K562 (cell line): Measurements from ENCODE around the gene ETS2. TPM values are rescaled to one million over a fixed set of nuclear protein-coding genes. Genes with fewer than 3 reads are reported as not detected.

Source experiments
- ARHGAP35 ChIP-seq: fragments of 450-650 bp; IDR thresholded peaks from 2 replicates; pipeline ENCODE4 v1.6.1; 2018; ENCODE audit not compliant: partially characterized antibody
- CBX2 ChIP-seq: fragments of 200-600 bp; sonication (generic); IDR thresholded peaks from one replicate; pipeline ENCODE4 v1.6.1; 2012; ENCODE audit warnings: mild to moderate bottlenecking, low read length, inconsistent platforms; ENCODE audit not compliant: insufficient read depth, poor library complexity, severe bottlenecking
- CREB1 ChIP-seq, 2 experiments: sonication (generic) in 1 of 2; formaldehyde crosslinking in 1 of 2; IDR thresholded peaks; 2 replicates each; pipeline versions ENCODE4 v1.6.1 to v1.8.0; 2012 to 2022; ENCODE audit warnings: inconsistent platforms in 1 of 2, mild to moderate bottlenecking in 1 of 2, missing genetic modification reagents in 1 of 2, moderate library complexity in 1 of 2
- CREM ChIP-seq: IDR thresholded peaks from 2 replicates; pipeline ENCODE4 v1.6.1; 2014; ENCODE audit warnings: antibody characterized with exemption, low read depth
- DDX20 ChIP-seq: fragments of 450-650 bp; IDR thresholded peaks from 2 replicates; pipeline ENCODE4 v1.6.1; 2016; ENCODE audit warnings: missing genetic modification characterization, low read depth, mild to moderate bottlenecking, missing compliant biosample characterization, moderate library complexity
- ETV1 ChIP-seq: fragments of 450-650 bp; conservative IDR thresholded peaks from 2 replicates; pipeline ENCODE4 v1.6.1; 2016; ENCODE audit warnings: missing genetic modification characterization, control low read depth, low read depth, missing compliant biosample characterization
- HDAC2 ChIP-seq: fragments of 450-650 bp; IDR thresholded peaks from 2 replicates; pipeline ENCODE4 v1.6.1; 2016; ENCODE audit warnings: mild to moderate bottlenecking
- HDAC8 ChIP-seq: fragments of 450-650 bp; IDR thresholded peaks from 2 replicates; pipeline ENCODE4 v1.6.1; 2016; ENCODE audit warnings: mild to moderate bottlenecking, missing genetic modification characterization, moderate library complexity, missing compliant biosample characterization
- MBD2 ChIP-seq: sonication (generic); IDR thresholded peaks from 2 replicates; pipeline ENCODE4 v1.6.1; 2016; ENCODE audit warnings: low read depth, borderline replicate concordance
- SIN3A ChIP-seq, 2 experiments: fragments of 150-350 bp in 1 of 2; IDR thresholded peaks; 2 replicates each; pipeline ENCODE4 v1.6.1; 2011 to 2016; ENCODE audit warnings: borderline replicate concordance in 2 of 2, low read depth in 2 of 2, low read length in 2 of 2, mild to moderate bottlenecking in 2 of 2, moderate library complexity in 2 of 2; ENCODE audit not compliant: control insufficient read depth in 1 of 2
- SMAD1 ChIP-seq: fragments of 150-350 bp; IDR thresholded peaks from 2 replicates; pipeline ENCODE4 v1.6.1; 2014; ENCODE audit warnings: low read length, low read depth; ENCODE audit not compliant: partially characterized antibody
- ZFPM2 ChIP-seq: fragments of 250-450 bp; sonication (Bioruptor Pico); IDR thresholded peaks from 2 replicates; pipeline ENCODE4 v1.5.1; 2022; ENCODE audit warnings: mild to moderate bottlenecking
- ZNF133 ChIP-seq: fragments of 250-450 bp; sonication (Bioruptor Pico); IDR thresholded peaks from 2 replicates; pipeline ENCODE4 v1.4.0; 2020; ENCODE audit warnings: mild to moderate bottlenecking
- ZNF197 ChIP-seq: fragments of 200-800 bp; sonication (Bioruptor generic); IDR thresholded peaks from 2 replicates; pipeline ENCODE4 v1.6.1; 2016; ENCODE audit warnings: low read depth, missing genetic modification characterization, missing compliant biosample characterization
- polyA plus RNA-seq, 8 experiments: library from polyadenylated mRNA; depleted of rRNA in 4 of 8; stranded (reverse) in 5 of 8; unstranded in 3 of 8; fragments of >200 nt; fragmentation: Nextera tagmentation in 2 of 8; fragmentation: Illumina TruSeq in 1 of 8; extraction: Ambion mirVana in 2 of 8; extraction: Trizol in 1 of 8; gene quantifications; 2 replicates each; pipeline versions ENCODE4 v1.2.1 to v1.2.3, GENCODE V29; 2011 to 2014; ENCODE audit warnings: inconsistent platforms in 1 of 8, missing spikeins in 1 of 8
- total RNA-seq, 7 experiments: library from RNA; depleted of rRNA in 6 of 7; stranded (reverse); fragments of >200 nt in 6 of 7; fragmentation: Illumina TruSeq in 2 of 7; extraction: Trizol in 2 of 7; gene quantifications; 2 replicates each; pipeline versions ENCODE4 v1.2.1 to v1.2.3, GENCODE V29; 2011 to 2021; ENCODE audit warnings: low replicate concordance in 1 of 7
- TF ChIP-seq, protein P1 (sequence below): fragments of 250-450 bp; sonication (Bioruptor Pico); IDR thresholded peaks from 2 replicates; pipeline ENCODE4 v1.5.1; 2021; ENCODE audit warnings: mild to moderate bottlenecking
- TF ChIP-seq, protein P2 (sequence below): fragments of 450-650 bp; IDR thresholded peaks from 2 replicates; pipeline ENCODE4 v1.6.1; 2016; ENCODE audit warnings: antibody characterized with exemption
- TF ChIP-seq, protein P3 (sequence below): fragments of 200-800 bp; sonication (Bioruptor generic); IDR thresholded peaks from 2 replicates; pipeline ENCODE4 v1.6.1; 2017; ENCODE audit warnings: missing genetic modification characterization, missing compliant biosample characterization
- TF ChIP-seq, protein P4 (sequence below), 2 experiments: fragments of 200-800 bp in 1 of 2; sonication (Bioruptor generic) in 1 of 2; sonication (generic) in 1 of 2; formaldehyde crosslinking in 1 of 2; IDR thresholded peaks in 1 of 2; conservative IDR thresholded peaks in 1 of 2; 2 replicates each; pipeline versions ENCODE4 v1.5.0 to v1.6.1; 2016 to 2020; ENCODE audit warnings: missing compliant biosample characterization in 1 of 2, missing genetic modification characterization in 1 of 2, missing genetic modification reagents in 1 of 2

The ETS2 gene
- total and polyA plus RNA-seq, 9 of the 15 experiments (the other 6 are each of a cell fraction or from before 2014, with no cell fraction given): 1.7 to 24.4 (median 12.2) TPM

DNA sequence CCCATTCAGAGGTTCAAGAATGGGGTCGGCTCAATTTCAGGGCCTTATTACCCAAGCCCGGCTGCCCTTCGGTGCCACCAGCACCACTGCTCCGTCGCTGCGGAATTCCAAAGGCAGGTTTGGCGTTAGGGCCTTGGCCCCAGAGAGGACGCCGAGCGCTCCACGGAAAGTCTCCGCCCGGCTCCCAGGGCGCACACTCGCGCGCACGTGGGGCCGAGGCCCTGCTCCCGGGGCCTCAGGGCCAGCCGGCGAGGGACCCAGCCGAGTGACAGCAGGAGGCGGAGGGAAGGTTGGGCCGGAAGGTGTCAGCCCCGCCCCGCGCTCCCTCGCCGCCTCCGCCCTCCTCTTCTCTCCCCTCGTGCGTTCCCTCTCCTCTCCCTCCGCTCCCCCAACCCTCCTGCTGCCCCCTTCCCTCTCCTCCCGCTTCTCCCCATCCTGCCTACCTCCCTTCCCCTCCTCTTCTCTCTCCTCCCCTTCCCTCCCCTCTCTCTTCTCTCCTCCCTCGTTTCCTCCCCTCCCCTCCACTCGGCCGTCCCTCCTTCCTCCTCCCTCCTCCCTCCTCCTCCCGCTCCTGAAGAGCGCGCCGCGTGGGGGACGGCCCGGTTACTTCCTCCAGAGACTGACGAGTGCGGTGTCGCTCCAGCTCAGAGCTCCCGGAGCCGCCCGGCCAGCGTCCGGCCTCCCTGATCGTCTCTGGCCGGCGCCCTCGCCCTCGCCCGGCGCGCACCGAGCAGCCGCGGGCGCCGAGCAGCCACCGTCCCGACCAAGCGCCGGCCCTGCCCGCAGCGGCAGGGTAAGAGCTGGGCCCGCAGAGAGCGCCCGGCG is at the start of gene ETS2 (continued):
- TF ChIP-seq, protein P1, sequence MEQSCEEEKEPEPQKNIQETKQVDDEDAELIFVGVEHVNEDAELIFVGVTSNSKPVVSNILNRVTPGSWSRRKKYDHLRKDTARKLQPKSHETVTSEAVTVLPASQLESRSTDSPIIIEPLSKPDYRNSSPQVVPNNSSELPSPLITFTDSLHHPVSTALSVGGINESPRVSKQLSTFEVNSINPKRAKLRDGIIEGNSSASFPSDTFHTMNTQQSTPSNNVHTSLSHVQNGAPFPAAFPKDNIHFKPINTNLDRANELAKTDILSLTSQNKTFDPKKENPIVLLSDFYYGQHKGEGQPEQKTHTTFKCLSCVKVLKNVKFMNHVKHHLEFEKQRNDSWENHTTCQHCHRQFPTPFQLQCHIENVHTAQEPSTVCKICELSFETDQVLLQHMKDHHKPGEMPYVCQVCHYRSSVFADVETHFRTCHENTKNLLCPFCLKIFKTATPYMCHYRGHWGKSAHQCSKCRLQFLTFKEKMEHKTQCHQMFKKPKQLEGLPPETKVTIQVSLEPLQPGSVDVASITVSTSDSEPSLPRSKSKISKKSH (CRISPR knock-in tag): no peak
- TF ChIP-seq ZNF133 (CRISPR knock-in tag): 0 out of 2 replicates have a peak, but pooled peaks have one; percentile 46
- TF ChIP-seq CBX2: no peak
- peak; percentile 88 for TF ChIP-seq HDAC8 (tag)
- TF ChIP-seq, protein P2, sequence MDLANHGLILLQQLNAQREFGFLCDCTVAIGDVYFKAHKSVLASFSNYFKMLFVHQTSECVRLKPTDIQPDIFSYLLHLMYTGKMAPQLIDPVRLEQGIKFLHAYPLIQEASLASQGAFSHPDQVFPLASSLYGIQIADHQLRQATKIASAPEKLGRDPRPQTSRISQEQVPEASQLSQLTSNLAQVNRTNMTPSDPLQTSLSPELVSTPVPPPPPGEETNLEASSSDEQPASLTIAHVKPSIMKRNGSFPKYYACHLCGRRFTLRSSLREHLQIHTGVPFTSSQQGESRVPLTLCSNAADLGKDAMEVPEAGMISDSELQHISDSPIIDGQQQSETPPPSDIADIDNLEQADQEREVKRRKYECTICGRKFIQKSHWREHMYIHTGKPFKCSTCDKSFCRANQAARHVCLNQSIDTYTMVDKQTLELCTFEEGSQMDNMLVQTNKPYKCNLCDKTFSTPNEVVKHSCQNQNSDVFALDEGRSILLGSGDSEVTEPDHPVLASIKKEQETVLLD: peak; percentile 62; the same call in 1 of the 2 replicates
- peak; percentile 48 for TF ChIP-seq CREM
- no peak for TF ChIP-seq ZFPM2 (CRISPR knock-in tag)
- no peak for TF ChIP-seq DDX20 (tag)
- TF ChIP-seq, protein P3, sequence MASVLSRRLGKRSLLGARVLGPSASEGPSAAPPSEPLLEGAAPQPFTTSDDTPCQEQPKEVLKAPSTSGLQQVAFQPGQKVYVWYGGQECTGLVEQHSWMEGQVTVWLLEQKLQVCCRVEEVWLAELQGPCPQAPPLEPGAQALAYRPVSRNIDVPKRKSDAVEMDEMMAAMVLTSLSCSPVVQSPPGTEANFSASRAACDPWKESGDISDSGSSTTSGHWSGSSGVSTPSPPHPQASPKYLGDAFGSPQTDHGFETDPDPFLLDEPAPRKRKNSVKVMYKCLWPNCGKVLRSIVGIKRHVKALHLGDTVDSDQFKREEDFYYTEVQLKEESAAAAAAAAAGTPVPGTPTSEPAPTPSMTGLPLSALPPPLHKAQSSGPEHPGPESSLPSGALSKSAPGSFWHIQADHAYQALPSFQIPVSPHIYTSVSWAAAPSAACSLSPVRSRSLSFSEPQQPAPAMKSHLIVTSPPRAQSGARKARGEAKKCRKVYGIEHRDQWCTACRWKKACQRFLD (CRISPR knock-in tag): peak; percentile 20; the same call in 1 of the 2 replicates
- TF ChIP-seq ARHGAP35: peak; percentile 47
- peak; percentile 82 for TF ChIP-seq ETV1 (tag)
- TF ChIP-seq SIN3A (IDR thresholded peaks at IDR 0.05; ENCODE audit: borderline replicate concordance in 2 of 2, control insufficient read depth in 1 of 2, low read depth in 2 of 2, low read length in 2 of 2): peak; percentile 92; a peak in 3 of 4 replicates
- TF ChIP-seq HDAC2: peak; percentile 92
- TF ChIP-seq, protein P4, sequence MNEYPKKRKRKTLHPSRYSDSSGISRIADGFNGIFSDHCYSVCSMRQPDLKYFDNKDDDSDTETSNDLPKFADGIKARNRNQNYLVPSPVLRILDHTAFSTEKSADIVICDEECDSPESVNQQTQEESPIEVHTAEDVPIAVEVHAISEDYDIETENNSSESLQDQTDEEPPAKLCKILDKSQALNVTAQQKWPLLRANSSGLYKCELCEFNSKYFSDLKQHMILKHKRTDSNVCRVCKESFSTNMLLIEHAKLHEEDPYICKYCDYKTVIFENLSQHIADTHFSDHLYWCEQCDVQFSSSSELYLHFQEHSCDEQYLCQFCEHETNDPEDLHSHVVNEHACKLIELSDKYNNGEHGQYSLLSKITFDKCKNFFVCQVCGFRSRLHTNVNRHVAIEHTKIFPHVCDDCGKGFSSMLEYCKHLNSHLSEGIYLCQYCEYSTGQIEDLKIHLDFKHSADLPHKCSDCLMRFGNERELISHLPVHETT (CRISPR knock-in tag; conservative IDR thresholded peaks at IDR 0.05 in 1 of 2, IDR thresholded peaks at IDR 0.05 in 1 of 2): peak in 1 of 2 experiments; percentile 74; a peak in 2 of 4 replicates
- peak; percentile 8; the same call in 1 of the 2 replicates for TF ChIP-seq CREB1 (IDR thresholded peaks at IDR 0.05)
- TF ChIP-seq CREB1 (CRISPR knock-in tag; IDR thresholded peaks at IDR 0.05): peak; percentile 53; the same call in 1 of the 2 replicates
- no peak for TF ChIP-seq SMAD1
- TF ChIP-seq MBD2: 0 out of 2 replicates have a peak, but pooled peaks have one; percentile 12
- TF ChIP-seq ZNF197 (CRISPR knock-in tag): 0 out of 2 replicates have a peak, but pooled peaks have one; percentile 41
